ENCODE measurements around the gene DPEP2.
"Not testable (repeated sequence)": the region's sequence is repeated elsewhere in the genome, so short reads cannot be mapped to it uniquely, and the experiment has no call there.

Gene DPEP2

GRCh38 chr16:67950335-67950843, 48.9 kb downstream of the DPEP2 start:
- DNase-seq: no peak

GRCh38 chr16:67949645-67950044, 49.6 kb downstream of the DPEP2 start:
- no peak for DNase-seq

- no peak for DNase-seq
These were observed 51.3 kb downstream of the DPEP2 start for GRCh38 chr16:67948015-67948414.

- DNase-seq: no peak
These were observed 52.2 kb downstream of the DPEP2 start for GRCh38 chr16:67946966-67947558.

- DNase-seq: no peak
These were observed 53.1 kb downstream of the DPEP2 start for GRCh38 chr16:67946128-67946569.

- no peak for DNase-seq
These were observed 53.8 kb downstream of the DPEP2 start for GRCh38 chr16:67945392-67945933.

- no peak for DNase-seq
These were observed 54.4 kb downstream of the DPEP2 start for GRCh38 chr16:67944690-67945391.

- no peak for DNase-seq
These were observed 55.4 kb downstream of the DPEP2 start, which contains the start of gene LCAT for GRCh38 chr16:67943619-67944504. Gene LCAT, minus strand, starts transcription at chr16:67944120. Its CDS starts 19 bp downstream, at chr16:67944101.

- DNase-seq: no peak
These were observed 56.0 kb downstream of the DPEP2 start for GRCh38 chr16:67943256-67943618.

GRCh38 chr16:67942510-67943255, 56.6 kb downstream of the DPEP2 start:
- DNase-seq: no peak

GRCh38 chr16:67942200-67942509, 57.1 kb downstream of the DPEP2 start:
- no peak for DNase-seq

GRCh38 chr16:67941469-67942199, 57.6 kb downstream of the DPEP2 start:
- DNase-seq: no peak

GRCh38 chr16:67940446-67941089, 58.7 kb downstream of the DPEP2 start:
- DNase-seq: no peak

- no peak for DNase-seq
These were observed 59.5 kb downstream of the DPEP2 start for GRCh38 chr16:67939507-67940445.

- not testable (repeated sequence) for DNase-seq
These were observed 61.6 kb downstream of the DPEP2 start for GRCh38 chr16:67937713-67938112.
